HG03442 (cell line): ENCODE measurements around the gene ACBD6.
"Not testable (repeated sequence)": the region's sequence is repeated elsewhere in the genome, so short reads cannot be mapped to it uniquely, and the experiment has no call there.

Experiments
- ATAC-seq: cut with Tn5 transposase; IDR thresholded peaks from one replicate; pipeline ENCODE4 v1.9.1; 2021; ENCODE audit warnings: mild to moderate bottlenecking, moderate library complexity; ENCODE audit not compliant: unreplicated experiment

The ACBD6 gene

GRCh38 chr1:180421614-180422013 is 80.8 kb downstream of the ACBD6 start:
- no peak for ATAC-seq

- ATAC-seq: not testable (repeated sequence)
These were observed 81.2 kb downstream of the ACBD6 start for GRCh38 chr1:180421145-180421544.

GRCh38 chr1:180415985-180416633 is 86.3 kb downstream of the ACBD6 start:
- no peak for ATAC-seq

- ATAC-seq: no peak
These were observed 87.0 kb downstream of the ACBD6 start for GRCh38 chr1:180415236-180415848.

- ATAC-seq: no peak
These were observed 89.8 kb downstream of the ACBD6 start for GRCh38 chr1:180412583-180412982.

- ATAC-seq: not testable (repeated sequence)
These were observed 94.2 kb downstream of the ACBD6 start for GRCh38 chr1:180408128-180408527.

GRCh38 chr1:180407051-180407450 is 95.3 kb downstream of the ACBD6 start:
- no peak for ATAC-seq

- no peak for ATAC-seq
These were observed 99.8 kb downstream of the ACBD6 start for GRCh38 chr1:180402551-180402950.

- no peak for ATAC-seq
These were observed 100.4 kb downstream of the ACBD6 start for GRCh38 chr1:180402001-180402400.

GRCh38 chr1:180397175-180397574 is 105.2 kb downstream of the ACBD6 start:
- no peak for ATAC-seq

GRCh38 chr1:180392427-180393145 is 109.8 kb downstream of the ACBD6 start:
- ATAC-seq: no peak

GRCh38 chr1:180392020-180392419 is 110.4 kb downstream of the ACBD6 start:
- ATAC-seq: no peak

GRCh38 chr1:180387413-180387812 is 115.0 kb downstream of the ACBD6 start:
- no peak for ATAC-seq

GRCh38 chr1:180386745-180387367 is 115.5 kb downstream of the ACBD6 start:
- ATAC-seq: peak; percentile 50

- no peak for ATAC-seq
These were observed 117.2 kb downstream of the ACBD6 start for GRCh38 chr1:180385144-180385543.

- ATAC-seq: no peak
These were observed 117.9 kb downstream of the ACBD6 start for GRCh38 chr1:180384286-180385005.

- no peak for ATAC-seq
These were observed 119.9 kb downstream of the ACBD6 start for GRCh38 chr1:180382326-180383115.

- no peak for ATAC-seq
These were observed 121.2 kb downstream of the ACBD6 start for GRCh38 chr1:180381184-180381580.

- ATAC-seq: no peak
These were observed 121.9 kb downstream of the ACBD6 start for GRCh38 chr1:180380259-180381183.
